Endothelial cell of umbilical vein (primary cell): ENCODE measurements around the gene SOX13. TPM values are rescaled to one million over a fixed set of nuclear protein-coding genes. Genes with fewer than 3 reads are reported as not detected.

ENCODE experiments used
- BruUV-seq: library from RNA; stranded (reverse); fragments of 400-500 nt; replicated peaks from 2 replicates; lab custom pipeline; 2021; lab: Mats Ljungman, UMichigan
- CTCF ChIA-PET: fragments of 300-600, 350-600 bp; sonication (Branson Sonifier 250); formaldehyde crosslinking; loops from one replicate; lab custom pipeline; 2021; ENCODE audit warnings: antibody characterized with exemption, inconsistent platforms; lab: Charles Lee
- POLR2A ChIA-PET: fragments of 300-600, 350-600 bp; sonication (Branson Sonifier 250); formaldehyde crosslinking; loops from one replicate; lab custom pipeline; 2021; ENCODE audit warnings: antibody characterized with exemption, inconsistent platforms; lab: Charles Lee
- DNase-seq: peaks from one replicate; pipeline ENCODE4 v3.0.0-alpha.2; 2011; ENCODE audit warnings: low read depth, low spot score
- FAIRE-seq: peaks from 2 replicates; lab custom pipeline; 2011; peaks lifted over from hg19 to GRCh38; lab: Jason Lieb, UNC
- H2AFZ ChIP-seq: 2 replicates; pipeline ENCODE4 v1.6.0; 2012; ENCODE audit warnings: low read depth, low read length, control low read depth, inconsistent platforms
- H3K27ac ChIP-seq: 2 replicates; pipeline ENCODE4 v1.5.1; 2011; ENCODE audit warnings: low read depth, mild to moderate bottlenecking, control low read depth, low read length, moderate library complexity; ENCODE audit not compliant: insufficient read depth
- H3K27me3 ChIP-seq, 2 experiments: 2 replicates each; pipeline versions ENCODE4 v1.6.0 to v1.6.1; 2011; ENCODE audit warnings: low read length in 2 of 2, mixed read lengths in 1 of 2; ENCODE audit not compliant: control insufficient read depth in 2 of 2, insufficient read depth in 2 of 2
- H3K36me3 ChIP-seq, 2 experiments: 2 replicates in 1 of 2; 3 replicates in 1 of 2; pipeline ENCODE4 v1.5.1; 2011; ENCODE audit warnings: low read length in 2 of 2, mild to moderate bottlenecking in 1 of 2, moderate library complexity in 1 of 2; ENCODE audit not compliant: control insufficient read depth in 2 of 2, insufficient read depth in 2 of 2; ENCODE audit errors: extremely low read depth in 1 of 2
- H3K4me1 ChIP-seq: 3 replicates; pipeline ENCODE4 v1.5.1; 2011; ENCODE audit warnings: mild to moderate bottlenecking, low read length; ENCODE audit not compliant: control insufficient read depth, insufficient read depth; ENCODE audit errors: extremely low read depth
- H3K4me2 ChIP-seq: 2 replicates; pipeline ENCODE4 v1.6.1; 2011; ENCODE audit warnings: low read length, control low read depth, mixed read lengths; ENCODE audit not compliant: insufficient read depth
- H3K4me3 ChIP-seq, 3 experiments: fragments of 200-600 bp in 1 of 3; sonication (generic), shearing (Covaris generic) in 1 of 3; replicated peaks in 1 of 3; 2 replicates each; pipeline ENCODE4 v1.5.1; 2011 to 2016; ENCODE audit warnings: control low read depth in 3 of 3, low read length in 3 of 3, mild to moderate bottlenecking in 2 of 3, inconsistent platforms in 1 of 3, low read depth in 1 of 3, moderate library complexity in 1 of 3; ENCODE audit not compliant: insufficient read depth in 1 of 3
- H3K79me2 ChIP-seq: 2 replicates; pipeline ENCODE4 v1.6.0; 2012; ENCODE audit warnings: low read length, inconsistent platforms; ENCODE audit not compliant: control insufficient read depth, insufficient read depth
- H3K9ac ChIP-seq: replicated peaks from 2 replicates; pipeline ENCODE3; 2011; ENCODE audit warnings: low read length, control low read depth; ENCODE audit not compliant: insufficient read depth; ENCODE audit errors: extremely low read depth
- H3K9me1 ChIP-seq: replicated peaks from 3 replicates; pipeline ENCODE4 v1.6.0; 2011; ENCODE audit warnings: mild to moderate bottlenecking, low read length; ENCODE audit not compliant: control insufficient read depth, insufficient read depth; ENCODE audit errors: extremely low read depth
- H3K9me3 ChIP-seq: replicated peaks from 2 replicates; pipeline ENCODE4 v1.5.1; 2012; ENCODE audit warnings: low read length, inconsistent platforms; ENCODE audit not compliant: control insufficient read depth, insufficient read depth
- H4K20me1 ChIP-seq: replicated peaks from 2 replicates; pipeline ENCODE3; 2011; ENCODE audit warnings: mild to moderate bottlenecking, low read length; ENCODE audit not compliant: control insufficient read depth, insufficient read depth; ENCODE audit errors: extremely low read depth
- CTCF ChIP-seq, 2 donors: IDR thresholded peaks; 1 replicate in 1 of 2; 2 replicates in 1 of 2; pipeline ENCODE4 v1.5.1; 2011; ENCODE audit warnings: low read length in 2 of 2, mild to moderate bottlenecking in 2 of 2, moderate library complexity in 2 of 2, control low read depth in 1 of 2, inconsistent platforms in 1 of 2, low read depth in 1 of 2; ENCODE audit not compliant: insufficient read depth in 1 of 2; ENCODE audit errors: extremely low read depth in 1 of 2
- EZH2 ChIP-seq: IDR thresholded peaks from 2 replicates; pipeline ENCODE4 v1.6.1; 2012; ENCODE audit warnings: borderline replicate concordance, low read depth, mild to moderate bottlenecking, moderate library complexity, low read length, inconsistent platforms; ENCODE audit not compliant: severe bottlenecking
- FOS ChIP-seq: IDR thresholded peaks from 2 replicates; pipeline ENCODE4 v1.6.1; 2011; ENCODE audit warnings: mild to moderate bottlenecking, low read length, moderate library complexity, borderline replicate concordance; ENCODE audit not compliant: insufficient read depth
- GATA2 ChIP-seq: IDR thresholded peaks from 2 replicates; pipeline ENCODE4 v1.7.0; 2011; ENCODE audit warnings: low read depth, mild to moderate bottlenecking, moderate library complexity, mixed read lengths, low read length; ENCODE audit not compliant: insufficient read length, insufficient read depth
- JUN ChIP-seq: IDR thresholded peaks from 2 replicates; pipeline ENCODE4 v1.6.1; 2011; ENCODE audit warnings: borderline replicate concordance, low read depth; ENCODE audit not compliant: insufficient read length, insufficient read depth
- MAX ChIP-seq: IDR thresholded peaks from 2 replicates; pipeline ENCODE4 v1.6.1; 2011; ENCODE audit not compliant: insufficient read depth, insufficient read length
- MYC ChIP-seq: IDR thresholded peaks from one replicate; pipeline ENCODE4 v1.6.1; 2011; ENCODE audit warnings: mild to moderate bottlenecking, low read depth, low read length
- POLR2A ChIP-seq: IDR thresholded peaks from 2 replicates; pipeline ENCODE4 v1.6.1; 2012; ENCODE audit warnings: low read depth, mild to moderate bottlenecking, control low read depth, low read length
- POLR2AphosphoS5 ChIP-seq: IDR thresholded peaks from 2 replicates; pipeline ENCODE4 v1.6.1; 2012; ENCODE audit warnings: low read depth, mild to moderate bottlenecking, control low read depth, low read length, moderate library complexity; ENCODE audit not compliant: insufficient read depth
- dilution Hi-C: fragments of 300-500 bp; cut with MboI; formaldehyde crosslinking; loops from one replicate; pipeline ENCODE4 v1.15.0; 2019; ENCODE audit warnings: low sequenced_read_pairs; ENCODE audit not compliant: extremely low pct_ligation_motif_present
- intact Hi-C: fragments of 100-400 bp; cut with micrococcal nuclease; formaldehyde crosslinking; loops from one replicate; pipeline ENCODE4 v1.10.0; 2022
- polyA plus RNA-seq, 4 experiments: library from polyadenylated mRNA; depleted of rRNA in 3 of 4; stranded (reverse) in 3 of 4; unstranded in 1 of 4; fragments of >200 nt; gene quantifications; 2 replicates each; pipeline versions ENCODE4 v1.2.1 to v1.2.3, GENCODE V29; 2011 to 2012; ENCODE audit warnings: missing spikeins in 1 of 4
- total RNA-seq: library from RNA; stranded (reverse); gene quantifications from 2 replicates; pipeline ENCODE4 v1.2.3, GENCODE V29; 2021

Gene SOX13
- total and polyA plus RNA-seq, 2 donors (not counting 3 experiments of a cell fraction or from before 2014, with no cell fraction given), result 40.8 to 57.7 TPM

GRCh38 chr1:204139088-204139487 is 66.2 kb downstream of the SOX13 start:
- no peak overlapping the region for H3K4me3 ChIP-seq
- TF ChIP-seq CTCF (IDR thresholded peaks at IDR 0.05; ENCODE audit: extremely low read depth in 1 of 2, insufficient read depth in 1 of 2, low read depth in 1 of 2, low read length in 2 of 2) (no peak), GATA2 (no peak), POLR2AphosphoS5 (no peak), EZH2 (no peak), MYC (no peak), MAX (no peak), JUN (no peak), FOS (no peak), POLR2A (no peak)
- H3K9me1 ChIP-seq, result no peaks in the 10 kb centered on the region
- H2AFZ ChIP-seq, result no peak overlapping the region
- no peak overlapping the region for H3K4me2 ChIP-seq
- no peaks in the 10 kb centered on the region for H3K79me2 ChIP-seq
- CTCF ChIA-PET, result interaction anchor here (1.3 to 3.2 kb wide), 4 partner anchors 8 to 268 kb away, joined by 4 to 11 read pairs (median 6); partner anchors contain the start of gene GOLT1A
- no peaks in the 10 kb centered on the region for H3K9me3 ChIP-seq
- no peak for DNase-seq
- no TSS peak for BruUV-seq
- peaks cover 0 to 6% of the 10 kb centered on the region in 2 experiments for H3K36me3 ChIP-seq
- intact Hi-C loops, result no loop called here
- dilution Hi-C loops, result loop anchor here (25.0 kb wide), 1 partner anchor 277 kb away; the partner anchor contains the start of gene SNRPE
- no peak overlapping the region for H3K27ac ChIP-seq
- no peaks in the 10 kb centered on the region for H3K4me1 ChIP-seq
- no peak for FAIRE-seq
- no peak overlapping the region for H3K9ac ChIP-seq
- no peaks in the 10 kb centered on the region for H3K27me3 ChIP-seq
- POLR2A ChIA-PET, result interaction anchor here (0.6 kb wide), 1 partner anchor 13 kb away, joined by 3 read pairs; the partner anchor contains the start of gene ETNK2
- no peaks in the 10 kb centered on the region for H4K20me1 ChIP-seq
